ENCODE results near the gene PMEPA1. TPM values are rescaled to one million over a fixed set of nuclear protein-coding genes. Genes with fewer than 3 reads are reported as not detected.

The PMEPA1 gene
- total and polyA plus RNA-seq, 7 experiments from 2014 or later: 0.44 to 10.0 (median 8.7) TPM

DNA sequence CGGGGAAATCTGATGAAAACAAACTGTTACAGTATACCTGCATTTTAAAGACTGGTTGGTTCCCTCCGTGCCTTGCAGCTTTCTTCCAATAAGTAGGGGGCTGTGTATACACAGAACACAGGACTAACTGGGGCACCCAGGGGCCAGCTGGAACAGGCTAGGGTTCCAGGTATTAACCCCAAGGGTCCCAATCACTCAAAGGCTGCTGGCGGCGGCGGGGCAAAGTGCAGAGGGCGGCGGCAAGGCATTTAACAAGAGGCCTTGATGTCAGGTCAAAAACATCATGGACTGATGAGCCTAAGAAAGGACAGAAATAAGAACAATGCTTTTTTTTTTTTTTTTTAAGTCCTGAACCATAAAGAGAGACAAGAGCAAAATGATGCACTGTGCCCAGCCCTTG lies 2.5 kb downstream of the PMEPA1 start:
- POLR2A ChIA-PET: no interaction called here
- Mint-ChIP-seq H3K27ac (peak overlapping the region in 8 of 9 donors; percentile 88 to 97 (median 94)), H3K27me3 (peaks cover 0 to 52% (median 0%) of the 10 kb centered on the region in 5 donors), H3K4me3 (peak overlapping the region in 9 of 10 donors; percentile 57 to 96 (median 90)), H3K4me1 (peaks cover 15 to 42% (median 34%) of the 10 kb centered on the region in 7 donors), H3K9me3 (no peaks in the 10 kb centered on the region), H3K36me3 (peaks cover 0 to 2% (median 0%) of the 10 kb centered on the region in 5 donors)
- CTCF ChIA-PET: interaction anchor here (1.3 kb wide), 1 partner anchor 85 kb away, joined by 3 read pairs; no protein-coding TSS in a partner anchor
- Histone ChIP-seq H3K4me1 (ENCODE audit: control insufficient read depth in 2 of 2, insufficient read depth in 2 of 2, low read length in 2 of 2) (peaks cover 11 to 17% of the 10 kb centered on the region in 2 donors), H3K27me3 (ENCODE audit: control insufficient read depth in 2 of 2, insufficient read depth in 2 of 2, low read length in 2 of 2) (peaks cover 0 to 7% of the 10 kb centered on the region in 2 donors), H3K36me3 (ENCODE audit: control insufficient read depth in 2 of 3, insufficient read depth in 3 of 3, low read length in 3 of 3) (peaks cover 0 to 4% (median 0%) of the 10 kb centered on the region in 3 experiments), H3K4me3 (ENCODE audit: low read length) (no peak overlapping the region), H3K9me3 (ENCODE audit: control insufficient read depth in 2 of 3, low read length in 3 of 3) (no peaks in the 10 kb centered on the region), H3K27ac (ENCODE audit: low read depth, low read length) (no peak overlapping the region)
- no peak for DNase-seq
- no peak for ATAC-seq
- intact Hi-C loops (cut with micrococcal nuclease): no loop called here

DNA sequence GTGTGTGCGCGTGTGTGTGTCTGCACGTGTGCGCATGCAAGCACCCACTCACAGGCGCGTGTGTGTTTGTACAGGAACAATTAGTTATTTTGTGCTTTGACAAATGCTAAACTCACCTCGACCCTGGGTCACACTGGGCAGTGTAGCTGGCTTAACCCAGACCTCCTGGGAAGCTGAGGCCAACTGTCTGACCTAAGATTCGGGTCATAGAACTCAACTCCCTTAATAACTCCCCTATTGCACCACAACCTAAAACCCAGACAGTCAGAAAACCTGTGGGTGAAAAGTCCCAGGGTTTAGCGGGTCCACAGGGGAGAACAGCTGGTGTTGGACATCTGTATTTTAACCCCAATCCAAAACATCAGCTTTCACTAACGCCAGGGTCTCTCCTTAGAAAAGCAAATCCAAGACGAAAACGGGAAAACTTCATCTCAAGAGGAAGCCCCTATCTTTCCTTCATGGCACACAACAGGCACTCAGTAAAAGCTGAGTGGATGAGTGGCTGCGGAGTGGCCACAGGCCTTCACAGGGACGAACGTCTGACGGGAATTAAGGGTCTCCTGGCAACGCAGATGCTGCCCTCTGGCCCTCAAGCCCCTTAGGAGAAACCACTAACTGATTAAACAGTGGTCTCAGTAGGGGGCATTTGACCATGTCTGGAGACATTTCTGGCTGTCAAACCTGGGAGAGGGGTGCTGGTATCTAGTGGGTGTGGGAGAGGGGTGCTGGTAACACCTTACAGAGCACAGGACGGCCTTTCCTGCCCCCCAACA lies 4.5 kb downstream of the PMEPA1 start:
- Mint-ChIP-seq H3K27ac (peak overlapping the region in 5 of 9 donors; percentile 2 to 40 (median 14)), H3K4me1 (peaks cover 6 to 27% (median 18%) of the 10 kb centered on the region in 7 donors), H3K9me3 (no peaks in the 10 kb centered on the region), H3K36me3 (peaks cover 0 to 3% (median 0%) of the 10 kb centered on the region in 5 donors), H3K27me3 (peaks cover 0 to 36% (median 0%) of the 10 kb centered on the region in 5 donors), H3K4me3 (no peak overlapping the region)
- intact Hi-C loops (cut with micrococcal nuclease): no loop called here
- ChIA-PET POLR2A (no interaction called here), CTCF (no interaction called here)
- ATAC-seq (no peak), DNase-seq (no peak)
- Histone ChIP-seq H3K4me1 (ENCODE audit: control insufficient read depth in 2 of 2, insufficient read depth in 2 of 2, low read length in 2 of 2) (peaks cover 0 to 2% of the 10 kb centered on the region in 2 donors), H3K9me3 (ENCODE audit: control insufficient read depth in 2 of 3, low read length in 3 of 3) (no peaks in the 10 kb centered on the region), H3K27ac (ENCODE audit: low read depth, low read length) (no peak overlapping the region), H3K4me3 (ENCODE audit: low read length) (no peak overlapping the region), H3K36me3 (ENCODE audit: control insufficient read depth in 2 of 3, insufficient read depth in 3 of 3, low read length in 3 of 3) (peaks cover 0 to 3% (median 0%) of the 10 kb centered on the region in 3 experiments), H3K27me3 (ENCODE audit: control insufficient read depth in 2 of 2, insufficient read depth in 2 of 2, low read length in 2 of 2) (no peaks in the 10 kb centered on the region)

DNA sequence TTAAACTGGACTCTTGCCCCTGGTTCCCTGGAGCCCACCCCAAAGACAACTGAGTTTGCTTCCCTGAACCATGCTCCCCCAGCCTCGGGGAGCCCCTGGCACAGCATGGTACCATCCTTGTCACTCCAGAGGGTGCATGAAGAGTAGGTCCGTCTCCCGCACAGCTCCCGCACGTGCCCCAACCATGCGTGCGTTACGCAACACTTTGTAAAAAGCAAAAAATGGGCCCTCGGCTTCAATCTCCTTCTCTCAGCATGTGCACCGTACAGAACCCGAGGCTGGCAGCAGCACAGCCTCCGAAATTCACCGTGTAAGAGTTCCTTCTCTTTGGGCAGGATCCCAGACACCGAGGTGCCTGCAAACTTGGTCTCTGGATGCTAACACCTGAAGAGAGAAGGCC lies 5.6 kb downstream of the PMEPA1 start:
- intact Hi-C loops (cut with micrococcal nuclease): no loop called here
- H3K4me1 Mint-ChIP-seq: peaks cover 6 to 32% (median 18%) of the 10 kb centered on the region in 7 donors
- H3K27me3 ChIP-seq (ENCODE audit: control insufficient read depth in 2 of 2, insufficient read depth in 2 of 2, low read length in 2 of 2): no peaks in the 10 kb centered on the region
- H3K9me3 Mint-ChIP-seq: no peaks in the 10 kb centered on the region
- no peak overlapping the region for H3K4me3 ChIP-seq (ENCODE audit: low read length)
- H3K36me3 ChIP-seq (ENCODE audit: control insufficient read depth in 2 of 3, insufficient read depth in 3 of 3, low read length in 3 of 3): no peaks in the 10 kb centered on the region
- DNase-seq: no peak
- H3K36me3 Mint-ChIP-seq: peaks cover 0 to 3% (median 0%) of the 10 kb centered on the region in 5 donors
- no peaks in the 10 kb centered on the region for H3K4me1 ChIP-seq (ENCODE audit: control insufficient read depth in 2 of 2, insufficient read depth in 2 of 2, low read length in 2 of 2)
- H3K27ac ChIP-seq (ENCODE audit: low read depth, low read length): no peak overlapping the region
- CTCF ChIA-PET: no interaction called here
- H3K4me3 Mint-ChIP-seq: no peak overlapping the region
- no peak for ATAC-seq
- peaks cover 0 to 34% (median 0%) of the 10 kb centered on the region in 5 donors for H3K27me3 Mint-ChIP-seq
- POLR2A ChIA-PET: no interaction called here
- no peaks in the 10 kb centered on the region for H3K9me3 ChIP-seq (ENCODE audit: control insufficient read depth in 2 of 3, low read length in 3 of 3)
- peak overlapping the region in 2 of 9 donors; percentile 14 to 72 for H3K27ac Mint-ChIP-seq

DNA sequence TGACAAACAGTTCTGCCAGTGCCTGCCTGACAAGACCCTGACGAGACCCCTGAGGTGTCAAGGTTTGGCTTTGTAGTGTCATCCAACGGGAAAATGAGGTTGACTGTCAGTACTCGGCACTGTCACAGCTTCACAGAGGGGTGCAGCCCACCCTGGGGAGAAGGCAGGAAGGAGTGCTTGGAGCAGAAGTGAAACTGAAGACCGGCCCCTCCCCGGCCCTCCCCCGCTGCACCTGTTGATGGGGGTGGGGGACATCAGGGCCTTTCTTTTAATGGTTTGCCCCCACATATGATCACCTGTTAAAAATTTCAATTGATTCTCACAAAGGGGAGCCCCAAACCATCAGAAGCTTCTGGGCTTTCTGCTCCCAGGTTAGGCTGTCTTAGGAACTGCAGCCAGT lies 6.8 kb downstream of the PMEPA1 start:
- H3K4me1 ChIP-seq (ENCODE audit: control insufficient read depth in 2 of 2, insufficient read depth in 2 of 2, low read length in 2 of 2): no peaks in the 10 kb centered on the region
- peaks cover 0 to 3% (median 0%) of the 10 kb centered on the region in 5 donors for H3K36me3 Mint-ChIP-seq
- CTCF ChIA-PET: interaction anchor here (1.3 kb wide), 1 partner anchor 84 kb away, joined by 3 read pairs; no protein-coding TSS in a partner anchor
- H3K4me1 Mint-ChIP-seq: peaks cover 9 to 37% (median 11%) of the 10 kb centered on the region in 7 donors
- no peaks in the 10 kb centered on the region for H3K9me3 ChIP-seq (ENCODE audit: control insufficient read depth in 2 of 3, low read length in 3 of 3)
- POLR2A ChIA-PET: no interaction called here
- ATAC-seq (no peak), DNase-seq (no peak)
- no peak overlapping the region for H3K4me3 Mint-ChIP-seq
- H3K9me3 Mint-ChIP-seq: no peaks in the 10 kb centered on the region
- no peaks in the 10 kb centered on the region for H3K36me3 ChIP-seq (ENCODE audit: control insufficient read depth in 2 of 3, insufficient read depth in 3 of 3, low read length in 3 of 3)
- no peak overlapping the region for H3K27ac Mint-ChIP-seq
- H3K27me3 Mint-ChIP-seq: peaks cover 0 to 24% (median 0%) of the 10 kb centered on the region in 5 donors
- H3K27me3 ChIP-seq (ENCODE audit: control insufficient read depth in 2 of 2, insufficient read depth in 2 of 2, low read length in 2 of 2): no peaks in the 10 kb centered on the region
- intact Hi-C loops (cut with micrococcal nuclease): no loop called here
- no peak overlapping the region for H3K27ac ChIP-seq (ENCODE audit: low read depth, low read length)
- no peak overlapping the region for H3K4me3 ChIP-seq (ENCODE audit: low read length)

DNA sequence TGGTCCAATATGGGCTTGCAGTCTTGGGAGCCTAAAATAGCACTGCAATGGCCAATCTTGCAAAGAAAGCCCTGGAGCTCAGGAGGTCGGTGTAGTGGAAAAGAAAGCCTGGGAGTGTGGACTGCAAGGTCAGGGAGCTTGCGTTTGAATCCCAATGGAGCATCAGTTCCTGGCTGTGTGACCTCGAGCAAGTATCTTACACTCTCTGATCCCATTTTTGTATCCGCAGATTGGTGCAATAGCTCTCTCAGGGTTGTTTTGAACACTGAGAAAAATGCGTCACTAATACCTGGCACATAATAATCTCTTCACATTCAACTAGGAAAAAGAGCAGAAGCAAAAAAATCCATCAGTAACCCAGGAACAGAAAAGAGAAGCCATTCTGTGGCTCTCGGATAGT lies 7.3 kb downstream of the PMEPA1 start:
- Mint-ChIP-seq H3K27me3 (peaks cover 0 to 19% (median 0%) of the 10 kb centered on the region in 5 donors), H3K4me1 (peaks cover 5 to 37% (median 10%) of the 10 kb centered on the region in 7 donors), H3K9me3 (no peaks in the 10 kb centered on the region), H3K27ac (no peak overlapping the region), H3K36me3 (peaks cover 0 to 3% (median 0%) of the 10 kb centered on the region in 5 donors), H3K4me3 (no peak overlapping the region)
- Histone ChIP-seq H3K27ac (ENCODE audit: low read depth, low read length) (no peak overlapping the region), H3K4me1 (ENCODE audit: control insufficient read depth in 2 of 2, insufficient read depth in 2 of 2, low read length in 2 of 2) (no peaks in the 10 kb centered on the region), H3K9me3 (ENCODE audit: control insufficient read depth in 2 of 3, low read length in 3 of 3) (no peaks in the 10 kb centered on the region), H3K36me3 (ENCODE audit: control insufficient read depth in 2 of 3, insufficient read depth in 3 of 3, low read length in 3 of 3) (no peaks in the 10 kb centered on the region), H3K27me3 (ENCODE audit: control insufficient read depth in 2 of 2, insufficient read depth in 2 of 2, low read length in 2 of 2) (no peaks in the 10 kb centered on the region), H3K4me3 (ENCODE audit: low read length) (no peak overlapping the region)
- CTCF ChIA-PET: interaction anchor here (1.3 kb wide), 1 partner anchor 83 kb away, joined by 3 read pairs; no protein-coding TSS in a partner anchor
- intact Hi-C loops (cut with micrococcal nuclease): no loop called here
- DNase-seq (no peak), ATAC-seq (no peak)
- POLR2A ChIA-PET: no interaction called here

DNA sequence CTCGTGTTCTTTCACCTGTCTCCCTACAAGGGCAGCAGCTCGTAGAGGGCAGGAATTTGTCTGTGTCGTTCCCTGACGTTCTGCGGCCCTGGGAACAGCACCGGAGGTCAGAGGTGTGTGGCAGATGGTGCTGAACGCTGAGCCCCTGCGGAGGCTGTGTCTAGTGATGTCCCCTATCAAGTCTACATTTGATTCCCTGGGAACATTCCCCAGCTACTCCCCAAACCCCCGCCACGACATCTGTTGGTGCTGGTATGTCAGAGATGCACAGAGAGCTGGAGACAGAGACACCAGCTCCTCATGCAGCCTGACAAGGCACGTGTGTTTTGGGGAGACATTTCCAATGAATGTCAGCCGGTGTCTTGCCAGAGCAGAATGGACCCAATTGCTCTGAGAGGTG lies 7.7 kb downstream of the PMEPA1 start:
- ChIA-PET CTCF (interaction anchor here (1.3 kb wide), 1 partner anchor 83 kb away, joined by 3 read pairs; no protein-coding TSS in a partner anchor), POLR2A (no interaction called here)
- no peak for DNase-seq
- Histone ChIP-seq H3K9me3 (ENCODE audit: control insufficient read depth in 2 of 3, low read length in 3 of 3) (no peaks in the 10 kb centered on the region), H3K4me1 (ENCODE audit: control insufficient read depth in 2 of 2, insufficient read depth in 2 of 2, low read length in 2 of 2) (no peaks in the 10 kb centered on the region), H3K27ac (ENCODE audit: low read depth, low read length) (no peak overlapping the region), H3K27me3 (ENCODE audit: control insufficient read depth in 2 of 2, insufficient read depth in 2 of 2, low read length in 2 of 2) (no peaks in the 10 kb centered on the region), H3K36me3 (ENCODE audit: control insufficient read depth in 2 of 3, insufficient read depth in 3 of 3, low read length in 3 of 3) (no peaks in the 10 kb centered on the region), H3K4me3 (ENCODE audit: low read length) (no peak overlapping the region)
- peaks cover 0 to 3% (median 0%) of the 10 kb centered on the region in 5 donors for H3K36me3 Mint-ChIP-seq
- no peak overlapping the region for H3K27ac Mint-ChIP-seq
- intact Hi-C loops (cut with micrococcal nuclease): no loop called here
- H3K27me3 Mint-ChIP-seq: peaks cover 0 to 15% (median 0%) of the 10 kb centered on the region in 5 donors
- no peak overlapping the region for H3K4me3 Mint-ChIP-seq
- peaks cover 5 to 37% (median 6%) of the 10 kb centered on the region in 7 donors for H3K4me1 Mint-ChIP-seq
- H3K9me3 Mint-ChIP-seq: no peaks in the 10 kb centered on the region
- ATAC-seq: no peak

Data from naive thymus-derived CD4-positive, alpha-beta T cell (primary cell).